NCI-H510A (cell line): Measurements from ENCODE around the gene SORBS2.

Experiments
- DNase-seq: peaks from one replicate; lab custom pipeline; 2025; lab: John Stamatoyannopoulos, UW

SORBS2 gene

DNA sequence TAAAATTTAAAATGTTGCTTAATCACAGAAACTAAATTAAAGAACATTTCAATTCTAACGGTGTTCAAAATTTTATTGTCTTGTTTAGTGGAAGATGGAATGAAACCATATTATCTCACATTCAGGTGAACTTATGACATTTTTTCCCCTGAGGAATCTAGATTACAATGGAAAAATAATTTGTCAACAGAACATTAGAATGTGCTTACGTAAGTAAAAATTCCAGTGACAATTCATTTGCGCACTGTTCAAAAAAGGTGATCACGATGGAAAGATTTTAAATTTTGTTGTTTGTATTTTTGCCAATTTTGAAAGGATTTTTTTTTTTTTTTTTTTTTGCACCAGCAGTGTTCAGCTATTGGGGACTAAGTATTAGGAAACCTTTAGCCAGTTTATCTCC is 23.3 kb upstream of the SORBS2 start:
- DNase-seq, result no peak

GRCh38 chr4:185834778-185835177 is 22.8 kb upstream of the SORBS2 start:
- no peak for DNase-seq

- DNase-seq, result no peak
Measured at GRCh38 chr4:185834088-185834487, 22.1 kb upstream of the SORBS2 start.

DNA sequence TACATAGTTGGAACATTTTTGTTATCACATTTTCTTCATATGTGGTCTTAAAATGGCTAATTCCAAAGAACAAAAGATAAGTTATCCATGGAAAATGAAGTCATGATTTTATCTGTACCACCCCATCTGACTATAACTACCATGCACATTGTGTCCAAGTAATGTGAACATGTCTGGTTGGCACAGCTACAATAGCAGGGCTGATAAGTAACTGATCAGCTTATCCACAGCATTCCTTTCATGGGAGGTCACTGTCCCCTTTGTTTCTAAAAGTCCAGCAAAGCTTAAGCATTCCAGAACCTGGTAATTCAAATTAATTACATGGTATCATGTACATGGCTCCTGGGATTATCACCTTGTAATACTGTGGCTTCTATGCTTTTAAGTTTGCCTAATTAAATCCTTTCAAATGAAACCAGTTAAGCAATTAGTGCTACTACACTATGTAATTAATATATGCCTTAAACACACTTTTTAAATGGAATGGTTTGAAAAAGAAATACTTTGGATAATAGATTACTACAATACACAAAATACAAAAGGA is 21.1 kb upstream of the SORBS2 start:
- DNase-seq, result no peak

GRCh38 chr4:185831125-185831815 is 19.3 kb upstream of the SORBS2 start:
- no peak for DNase-seq

GRCh38 chr4:185830263-185830994 is 18.4 kb upstream of the SORBS2 start:
- DNase-seq, result no peak

GRCh38 chr4:185826381-185826780 is 14.4 kb upstream of the SORBS2 start:
- DNase-seq, result no peak

DNA sequence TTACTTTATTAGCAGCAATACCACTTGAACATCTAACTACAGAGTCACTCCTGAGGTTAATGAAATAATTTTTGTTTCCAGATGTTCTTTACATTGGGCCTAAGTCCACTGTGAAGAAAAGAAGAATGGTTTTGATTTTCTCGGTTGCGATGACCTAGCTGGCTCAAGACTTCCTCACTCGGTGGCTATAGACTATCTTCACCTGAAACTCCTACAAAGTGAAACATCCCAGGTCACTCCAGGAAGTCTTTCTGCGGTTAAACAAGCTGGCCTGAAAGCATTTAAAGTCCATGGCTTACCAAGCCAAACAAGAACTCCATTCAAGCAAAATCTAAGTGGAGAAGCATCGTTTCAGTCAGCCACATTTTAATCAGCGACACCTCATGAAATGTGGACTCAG is 13.7 kb upstream of the SORBS2 start:
- no peak for DNase-seq

DNA sequence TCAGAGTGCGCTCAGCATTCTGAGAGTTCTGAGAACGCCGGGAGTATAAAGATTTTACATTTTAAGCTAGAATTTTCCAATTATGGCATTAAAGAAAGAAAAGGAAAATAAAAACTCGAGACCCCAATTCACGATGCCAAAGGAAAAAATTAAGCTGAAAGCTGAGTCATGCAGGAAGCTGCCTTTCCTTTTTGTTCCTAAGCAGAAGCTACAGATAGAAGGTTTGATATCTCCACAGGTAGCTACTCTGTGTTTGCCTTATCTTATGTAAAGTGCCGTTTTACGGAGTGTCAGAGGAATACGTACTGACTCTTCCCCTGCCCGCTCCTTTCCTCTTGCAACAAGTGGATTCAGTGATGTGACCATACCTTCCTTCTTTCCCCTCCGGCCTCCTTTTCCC is 10.8 kb upstream of the SORBS2 start:
- DNase-seq, result no peak

DNA sequence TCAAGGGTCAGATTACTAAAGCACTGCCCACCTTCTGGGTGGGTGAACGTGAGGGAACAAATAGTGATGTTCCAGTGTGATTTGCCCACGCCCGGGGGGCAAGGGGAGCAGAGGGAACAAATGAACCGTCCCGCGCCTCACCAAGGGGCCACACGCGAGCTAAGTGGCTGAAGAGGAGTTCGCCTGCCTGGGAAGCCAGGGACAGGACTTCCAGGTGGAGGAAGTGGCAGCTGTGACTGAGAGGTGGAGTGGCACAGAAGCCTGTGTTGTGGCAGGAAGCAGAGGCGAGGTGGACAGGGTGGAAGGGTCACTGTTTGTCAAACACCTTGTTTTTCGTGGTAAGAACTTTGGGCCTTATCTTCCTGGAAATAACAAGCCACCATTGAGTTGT is 9.0 kb upstream of the SORBS2 start:
- DNase-seq, result no peak

- no peak for DNase-seq
Measured at GRCh38 chr4:185820146-185821028, 8.4 kb upstream of the SORBS2 start.

DNA sequence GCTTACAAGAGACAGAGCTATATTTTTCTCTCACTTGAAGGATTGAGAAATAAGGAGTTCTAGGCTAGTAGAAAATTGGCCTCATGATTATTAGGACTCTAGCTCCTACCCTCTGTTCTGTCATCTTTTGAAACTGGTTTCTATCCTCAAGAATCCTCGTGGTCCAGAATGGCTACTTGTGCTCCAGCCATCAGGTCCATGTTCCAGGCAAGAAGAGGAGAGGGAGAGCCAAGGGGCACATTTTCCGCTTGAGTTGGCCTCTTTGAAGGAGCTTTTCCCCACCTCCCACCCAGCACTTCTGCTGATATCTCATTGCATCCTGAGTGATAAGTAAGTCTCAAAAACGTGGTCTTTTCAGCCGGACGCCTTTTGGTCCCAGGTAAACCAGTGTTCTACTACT is 7.2 kb upstream of the SORBS2 start:
- no peak for DNase-seq

- DNase-seq, result peak; percentile 51
Measured at GRCh38 chr4:185817403-185817818, 5.4 kb upstream of the SORBS2 start.

DNA sequence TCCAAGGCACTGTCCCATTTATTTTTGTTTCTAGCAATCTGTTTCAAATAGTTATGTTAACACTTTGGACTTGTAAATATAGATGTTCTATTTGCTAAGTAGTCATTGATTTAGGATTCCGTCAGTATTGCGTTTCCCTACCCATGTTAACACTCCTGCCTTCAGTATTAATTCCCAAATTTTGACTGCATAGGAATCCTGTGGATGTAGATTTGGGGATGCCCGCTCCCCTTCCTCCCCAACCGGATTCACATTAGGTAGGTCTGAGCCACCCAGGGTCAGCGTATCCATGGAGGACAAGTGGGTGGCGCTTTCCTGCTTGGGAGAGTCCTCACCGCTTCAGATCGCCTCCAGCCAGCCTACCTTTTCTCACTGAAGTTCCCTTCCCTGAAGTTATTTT is 1.1 kb upstream of the SORBS2 start:
- no peak for DNase-seq

GRCh38 chr4:185810746-185811508 is 1.1 kb downstream of the SORBS2 start:
- DNase-seq, result no peak

GRCh38 chr4:185809533-185810071 is 2.4 kb downstream of the SORBS2 start:
- no peak for DNase-seq

DNA sequence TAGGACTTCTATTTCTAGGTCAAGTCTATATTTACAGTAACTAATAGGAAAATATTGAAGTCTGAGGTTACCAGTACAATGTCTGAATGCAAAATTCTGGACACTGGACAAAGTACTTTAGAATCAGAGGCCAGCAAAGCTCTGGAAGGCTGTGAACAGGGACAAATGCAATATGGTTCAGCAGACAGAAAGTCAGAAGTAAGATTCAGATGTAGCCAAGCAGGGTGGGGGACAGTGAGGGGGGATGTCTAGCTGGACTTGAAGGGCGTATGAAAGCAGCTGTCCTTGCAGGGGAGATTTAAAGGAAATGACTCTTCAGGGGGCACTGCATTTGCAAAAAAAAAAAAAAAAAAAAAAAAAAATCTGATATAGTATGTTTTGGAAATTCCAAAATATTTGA is 2.9 kb downstream of the SORBS2 start:
- DNase-seq, result no peak

GRCh38 chr4:185805979-185806378 is 6.0 kb downstream of the SORBS2 start:
- DNase-seq, result no peak

DNA sequence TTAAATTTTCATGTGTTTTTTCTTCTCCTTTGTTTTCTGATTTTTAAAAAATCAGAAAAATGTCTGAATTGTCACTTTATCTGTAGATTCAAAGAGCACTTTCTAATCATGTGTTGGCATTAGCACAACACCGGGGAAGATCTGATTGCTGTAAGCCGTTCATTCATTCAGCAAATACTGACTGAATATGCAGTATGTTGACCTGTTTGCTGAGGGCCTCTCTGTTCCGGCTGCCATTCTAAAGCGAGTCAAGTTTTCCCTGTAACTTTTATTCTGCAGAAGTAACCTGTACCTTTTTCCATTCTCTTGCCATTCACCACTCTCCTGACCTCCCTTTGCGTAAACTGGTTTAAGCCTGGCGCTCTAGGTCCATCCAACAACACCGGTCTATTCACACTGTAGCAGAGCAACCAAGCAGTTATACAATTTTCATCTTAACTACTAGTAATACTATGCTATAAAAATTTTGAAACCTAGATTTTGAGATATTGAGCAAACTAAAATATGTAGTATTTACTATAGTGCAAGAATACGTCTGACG is 6.7 kb downstream of the SORBS2 start:
- DNase-seq, result no peak

GRCh38 chr4:185803022-185803421 is 9.0 kb downstream of the SORBS2 start:
- DNase-seq, result no peak

GRCh38 chr4:185801471-185801870 is 10.5 kb downstream of the SORBS2 start:
- no peak for DNase-seq
